GM20431 (cell line): ENCODE data around the gene LRRK1.

ENCODE experiments used
- in situ Hi-C: fragments of 300-500 bp; cut with MseI, MboI; formaldehyde crosslinking; loops from one replicate; pipeline ENCODE4 v1.15.0; 2020; ENCODE audit warnings: low sequenced_read_pairs; ENCODE audit not compliant: unreplicated experiment

Gene LRRK1

DNA sequence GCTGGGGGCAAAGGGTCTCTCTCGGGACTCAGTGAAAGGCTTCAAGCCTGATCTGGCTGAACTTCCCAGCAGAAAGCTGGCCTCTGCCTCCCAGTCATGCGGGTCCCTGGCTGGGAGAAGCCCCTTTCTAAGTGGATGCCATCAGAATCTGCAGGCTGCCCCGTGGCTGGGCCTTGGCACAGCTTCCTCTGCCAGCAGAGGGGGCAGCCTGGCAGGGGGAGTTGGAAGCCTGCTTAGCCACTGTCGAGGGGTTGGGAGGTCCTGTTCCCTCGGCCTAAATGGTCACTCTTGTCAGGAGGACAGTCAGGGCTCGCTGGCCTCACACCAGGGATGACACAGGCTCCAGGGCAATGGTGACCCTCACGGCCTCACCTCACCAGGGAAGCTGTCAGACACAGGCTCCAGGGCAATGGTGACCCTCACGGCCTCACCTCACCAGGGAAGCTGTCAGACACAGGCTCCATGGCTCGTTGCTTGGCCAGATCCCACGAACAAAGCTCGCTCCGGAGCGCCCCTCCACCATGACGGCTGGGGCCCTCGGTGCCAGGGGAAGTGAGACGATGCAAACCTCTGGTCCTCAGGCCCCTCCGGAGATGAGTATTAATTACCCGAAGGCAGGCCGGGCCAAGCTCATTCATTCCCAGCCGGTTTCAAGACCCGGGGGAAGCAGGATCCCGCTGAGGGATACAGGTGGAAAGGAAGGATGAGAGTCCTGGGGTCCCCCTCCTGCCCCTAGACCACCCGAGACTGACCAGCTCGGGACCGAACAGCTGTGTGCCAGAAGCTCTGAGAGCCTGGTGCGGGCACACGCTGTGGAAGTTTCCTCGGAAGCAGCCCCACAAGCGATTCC lies 181.7 kb downstream of the LRRK1 start:
- in situ Hi-C loops: no loop called here

DNA sequence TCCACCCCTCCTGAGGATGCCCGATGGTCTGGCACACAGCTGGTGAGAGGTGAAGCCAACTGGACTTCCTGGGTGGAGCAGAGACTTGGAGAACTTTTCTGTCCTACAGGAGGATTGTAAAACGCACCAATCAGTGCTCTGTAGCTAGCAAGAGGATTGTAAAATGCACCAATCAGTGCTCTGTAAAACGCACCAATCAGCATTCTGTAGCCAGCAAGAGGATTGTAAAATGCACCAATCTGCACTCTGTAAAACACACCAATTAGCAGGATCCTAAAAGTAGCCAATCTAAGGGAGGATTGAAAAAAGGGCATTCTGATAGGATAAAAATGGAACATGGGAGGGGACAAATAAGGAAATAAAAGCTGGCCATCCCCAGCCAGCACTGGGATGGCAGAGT lies 182.5 kb downstream of the LRRK1 start:
- in situ Hi-C loops: no loop called here

DNA sequence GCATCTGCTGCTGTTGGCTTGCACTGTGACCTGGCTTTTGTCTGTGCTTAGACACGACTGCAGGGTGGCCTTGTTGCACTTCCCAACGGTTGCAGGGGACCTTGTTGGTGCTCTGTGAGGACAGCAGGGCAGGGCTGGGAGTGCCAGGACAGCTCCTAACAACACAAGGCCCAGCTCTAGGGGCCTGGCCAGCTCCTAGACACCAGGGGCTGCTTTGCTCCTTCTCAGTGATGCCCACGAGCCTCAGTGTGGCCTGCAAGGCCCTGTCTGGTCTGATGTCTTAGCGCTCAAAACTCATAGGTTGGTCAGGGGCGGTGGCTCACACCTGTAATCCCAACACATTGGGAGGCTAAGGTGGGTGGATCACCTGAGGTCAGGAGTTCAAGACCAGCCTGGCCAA lies 183.6 kb downstream of the LRRK1 start:
- in situ Hi-C loops: no loop called here

DNA sequence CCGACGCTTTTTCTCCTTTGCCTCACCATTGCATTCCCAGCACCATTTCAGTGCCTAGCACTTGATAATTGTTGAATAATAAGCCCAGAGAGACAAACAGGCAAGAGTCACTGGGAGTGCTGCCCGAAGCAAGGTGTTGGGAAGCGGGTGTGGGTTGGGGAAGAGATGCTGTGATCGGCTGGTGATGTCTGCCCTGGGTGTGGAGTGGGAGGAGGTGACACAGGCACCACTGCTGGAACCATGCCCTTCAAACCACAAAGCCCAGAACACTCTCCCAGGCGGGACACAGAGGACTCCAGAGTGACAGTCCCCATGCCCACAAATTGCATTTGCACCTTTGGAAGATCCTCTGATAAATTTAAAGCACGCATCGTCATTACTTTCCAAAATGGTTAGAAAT lies 184.4 kb downstream of the LRRK1 start:
- in situ Hi-C loops: no loop called here

DNA sequence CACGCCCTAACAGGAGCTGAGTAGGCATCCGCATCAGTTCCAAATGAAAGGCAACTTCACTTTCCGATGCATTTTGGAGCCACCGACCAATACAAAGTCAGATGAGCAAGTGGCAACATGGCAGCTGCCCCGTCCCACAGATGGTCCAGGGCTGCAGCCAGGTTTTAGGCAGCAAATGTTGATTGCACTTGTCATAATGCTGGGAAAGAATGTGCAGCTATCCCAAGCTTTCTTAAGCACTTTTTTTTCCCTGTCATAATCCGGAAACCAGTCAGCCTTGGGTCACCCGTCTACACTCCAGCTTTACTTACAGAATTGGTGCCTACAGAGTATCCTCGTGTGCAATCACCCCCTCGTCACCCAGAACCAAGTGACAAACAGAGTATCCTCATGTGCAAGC lies 185.0 kb downstream of the LRRK1 start:
- in situ Hi-C loops: no loop called here

DNA sequence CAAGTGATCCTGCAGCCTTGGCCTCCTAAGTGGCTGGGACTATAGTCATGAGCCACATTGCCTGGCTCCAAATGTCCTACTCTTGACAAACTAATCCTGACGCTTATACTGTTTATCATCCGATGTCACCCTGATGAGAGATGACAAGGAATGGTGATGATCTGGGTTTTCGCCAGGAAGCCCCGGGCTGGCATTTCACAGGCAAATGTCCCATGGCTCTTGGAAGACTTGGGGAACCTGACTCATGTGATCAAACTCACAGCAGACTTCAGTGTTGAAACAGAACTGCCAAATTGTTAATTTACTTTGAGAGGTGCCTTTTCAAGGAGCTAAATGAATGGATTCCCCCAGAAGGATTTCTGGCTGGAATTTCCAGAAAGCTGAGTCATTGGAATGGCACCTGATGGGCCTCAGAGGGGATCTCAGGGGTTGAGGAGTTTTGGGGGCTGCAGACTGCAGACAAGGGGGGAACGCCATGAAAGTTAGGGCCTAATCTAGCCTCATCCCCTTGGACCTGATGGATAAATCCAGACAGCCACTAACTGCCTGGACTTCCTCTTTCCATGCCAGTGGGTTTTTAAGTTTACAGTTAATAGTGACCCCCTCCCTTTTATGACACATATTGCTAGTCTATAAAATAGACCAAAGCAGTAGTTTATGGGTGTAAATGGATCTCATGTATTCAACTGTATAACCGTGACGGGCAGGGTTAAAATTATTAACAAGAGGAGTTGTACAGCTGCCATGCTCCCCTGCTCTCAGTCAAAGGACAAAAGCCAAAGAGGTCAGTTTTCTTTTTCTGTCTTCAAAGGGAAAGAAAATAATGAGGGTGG lies 186.1 kb downstream of the LRRK1 start:
- in situ Hi-C loops: no loop called here

DNA sequence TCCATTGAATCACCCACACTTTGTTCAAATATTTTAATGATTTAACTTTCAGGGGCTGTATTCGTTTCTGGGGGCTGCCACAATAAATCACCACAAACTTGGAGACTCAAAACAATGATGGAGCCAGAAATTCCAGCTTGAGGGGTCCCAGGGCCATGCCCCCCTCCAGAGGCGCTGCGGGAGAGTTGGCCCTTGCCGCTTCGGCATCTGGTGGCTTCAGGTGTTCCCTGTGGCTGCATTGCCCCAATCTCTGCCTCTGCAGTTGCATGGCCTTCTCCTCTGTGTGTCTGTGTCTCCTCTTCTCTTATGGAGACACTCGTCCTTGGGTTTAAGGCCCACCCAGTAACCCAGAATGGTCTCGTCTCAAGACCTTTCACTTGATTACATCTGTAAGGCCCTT lies 187.9 kb downstream of the LRRK1 start:
- in situ Hi-C loops: no loop called here

DNA sequence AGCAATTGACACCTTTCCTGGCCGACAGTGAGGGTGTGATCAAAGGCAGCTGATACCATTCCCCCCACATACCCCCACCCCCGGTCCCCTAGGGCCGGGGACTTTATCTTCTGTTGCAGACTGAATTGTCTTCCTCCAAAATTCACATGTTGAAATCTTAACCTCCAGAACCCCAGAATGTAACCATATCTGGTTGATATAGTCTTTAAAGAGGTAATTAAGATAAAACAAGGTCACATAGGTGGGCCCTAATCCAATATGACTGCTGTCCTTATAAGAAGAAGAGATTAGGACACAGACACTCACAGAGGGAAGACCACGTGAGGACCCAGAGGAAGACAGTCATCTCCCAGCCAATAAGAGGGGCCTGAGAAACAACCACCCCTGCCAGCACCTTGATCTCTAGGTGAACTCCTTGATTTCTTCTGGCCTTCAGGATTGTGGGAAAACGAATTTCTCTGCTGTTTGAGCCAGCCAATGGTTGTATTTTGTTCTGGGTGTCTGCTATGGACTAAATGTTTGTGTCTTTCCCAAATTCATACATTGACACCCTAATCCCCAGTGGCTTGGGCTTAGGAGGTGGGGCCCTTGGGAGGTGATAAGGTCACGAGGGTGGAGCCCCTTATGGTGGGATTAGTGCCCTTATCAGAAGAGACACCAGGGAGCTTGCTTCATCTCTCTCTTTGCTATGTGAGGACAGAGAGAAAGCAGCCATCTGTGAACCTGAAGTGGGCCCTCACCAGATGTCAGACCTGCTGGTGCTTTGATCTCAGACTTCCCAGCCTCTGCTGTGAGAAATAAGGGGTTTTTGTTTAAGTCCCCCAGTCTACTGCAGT lies 188.7 kb downstream of the LRRK1 start:
- in situ Hi-C loops: no loop called here

DNA sequence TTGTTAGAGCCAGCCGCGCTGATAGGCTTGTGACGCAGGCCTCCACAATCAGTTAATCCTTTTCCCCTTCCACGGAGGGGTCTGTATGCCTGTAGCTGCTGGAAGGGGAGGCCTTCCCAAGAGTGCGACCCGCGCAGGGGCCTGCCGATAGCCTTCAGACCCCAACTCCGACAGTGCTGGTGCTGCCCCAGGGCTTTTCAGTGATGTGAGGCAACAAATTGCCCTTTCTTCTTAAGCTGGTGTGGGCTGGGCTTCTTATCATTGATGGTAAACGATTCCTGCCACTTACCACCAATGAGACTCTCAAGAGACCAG lies 189.3 kb downstream of the LRRK1 start:
- in situ Hi-C loops: no loop called here

DNA sequence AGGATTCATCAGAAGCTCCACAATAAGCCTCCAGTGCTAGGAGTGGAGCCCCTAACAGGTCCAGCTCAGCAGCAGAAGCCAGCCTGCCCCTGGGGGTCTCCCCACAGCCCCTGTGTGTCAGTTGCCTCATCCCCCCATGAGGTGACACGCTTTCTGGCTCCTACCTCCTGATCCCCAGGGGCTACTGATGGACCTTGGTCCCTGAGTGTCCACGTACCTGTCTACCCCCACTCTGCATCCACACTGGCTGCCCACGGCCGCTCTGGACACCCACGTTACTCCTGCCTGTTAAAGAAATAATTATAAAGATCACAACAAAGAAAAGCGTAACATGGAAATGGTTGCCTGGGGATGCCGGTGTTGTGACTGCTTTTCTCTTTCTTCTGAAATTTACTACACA lies 189.6 kb downstream of the LRRK1 start:
- in situ Hi-C loops: no loop called here

DNA sequence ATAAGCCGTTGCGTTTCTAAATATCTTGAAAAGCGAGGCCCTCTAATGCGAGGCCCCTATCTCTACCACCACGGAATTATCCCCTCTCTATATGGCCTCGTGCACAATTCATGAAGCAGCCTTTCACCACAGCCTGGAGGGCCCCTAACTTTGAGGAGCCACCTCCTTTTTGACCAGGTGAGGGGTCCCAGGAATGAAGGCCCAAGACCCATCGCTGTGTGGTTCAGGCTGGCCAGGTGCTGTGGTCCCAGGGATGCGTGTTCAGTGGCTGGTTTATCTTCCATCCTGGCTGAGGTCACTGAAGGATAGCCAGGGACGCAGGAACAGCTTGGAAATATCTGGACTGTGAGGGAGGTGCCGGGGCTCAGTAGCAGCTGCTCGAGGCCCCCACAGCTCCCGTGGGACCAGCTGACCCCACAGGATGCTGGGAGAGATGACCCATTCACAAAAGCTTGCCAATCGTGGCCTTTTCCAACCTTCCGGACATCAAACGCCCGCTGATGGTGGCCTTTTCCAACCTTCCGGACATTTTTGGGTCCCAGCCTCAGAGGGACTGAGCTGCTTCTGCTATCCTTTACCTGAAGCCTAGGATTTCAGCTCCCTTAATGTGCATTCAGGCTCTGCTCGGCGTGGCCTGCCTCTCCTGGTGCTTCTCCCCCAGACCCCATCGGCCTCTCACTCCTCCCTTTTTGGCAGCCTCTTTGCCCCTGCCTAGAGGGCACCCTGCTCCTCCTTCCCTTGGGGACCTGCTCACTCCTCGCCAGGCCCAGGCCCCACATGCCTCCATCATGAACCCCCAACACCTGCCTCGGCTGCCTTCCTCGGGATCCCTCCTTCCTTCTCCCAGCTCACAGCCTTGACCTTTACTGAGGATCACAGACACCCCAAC lies 191.8 kb downstream of the LRRK1 start:
- in situ Hi-C loops: no loop called here

DNA sequence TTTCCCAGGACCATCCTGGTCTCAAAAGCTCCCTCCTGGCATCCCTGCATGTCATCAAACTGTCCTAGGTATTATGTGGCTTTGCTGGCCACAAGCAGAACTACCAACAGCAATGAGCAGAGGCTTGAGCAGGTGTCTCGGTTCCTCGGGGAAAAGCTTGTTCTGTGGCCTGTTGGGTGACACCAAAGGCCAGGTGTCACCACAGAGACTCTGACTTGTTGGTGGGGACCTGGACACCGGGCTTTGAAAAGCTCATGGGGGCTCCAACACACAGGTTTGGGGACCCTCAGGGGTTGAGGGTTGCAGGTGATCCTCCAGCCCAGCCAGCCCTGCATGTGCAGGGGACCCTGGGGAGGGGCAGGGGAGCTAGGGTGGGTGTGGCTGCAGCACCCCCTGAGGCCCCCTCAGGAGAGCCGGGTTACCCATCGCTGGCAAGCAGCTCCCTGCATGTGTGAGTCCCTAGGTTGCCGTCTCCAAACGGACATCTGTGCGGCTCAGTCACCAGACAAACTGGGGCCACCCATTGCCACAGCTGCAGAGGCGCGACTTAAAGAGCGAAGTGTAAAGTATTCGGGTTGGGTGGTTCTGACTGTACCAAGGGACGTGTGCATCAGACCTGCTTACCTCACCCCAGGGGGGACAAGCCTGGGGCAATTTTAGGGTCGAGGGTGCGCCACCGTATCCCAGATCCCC lies 192.6 kb downstream of the LRRK1 start:
- in situ Hi-C loops: no loop called here

DNA sequence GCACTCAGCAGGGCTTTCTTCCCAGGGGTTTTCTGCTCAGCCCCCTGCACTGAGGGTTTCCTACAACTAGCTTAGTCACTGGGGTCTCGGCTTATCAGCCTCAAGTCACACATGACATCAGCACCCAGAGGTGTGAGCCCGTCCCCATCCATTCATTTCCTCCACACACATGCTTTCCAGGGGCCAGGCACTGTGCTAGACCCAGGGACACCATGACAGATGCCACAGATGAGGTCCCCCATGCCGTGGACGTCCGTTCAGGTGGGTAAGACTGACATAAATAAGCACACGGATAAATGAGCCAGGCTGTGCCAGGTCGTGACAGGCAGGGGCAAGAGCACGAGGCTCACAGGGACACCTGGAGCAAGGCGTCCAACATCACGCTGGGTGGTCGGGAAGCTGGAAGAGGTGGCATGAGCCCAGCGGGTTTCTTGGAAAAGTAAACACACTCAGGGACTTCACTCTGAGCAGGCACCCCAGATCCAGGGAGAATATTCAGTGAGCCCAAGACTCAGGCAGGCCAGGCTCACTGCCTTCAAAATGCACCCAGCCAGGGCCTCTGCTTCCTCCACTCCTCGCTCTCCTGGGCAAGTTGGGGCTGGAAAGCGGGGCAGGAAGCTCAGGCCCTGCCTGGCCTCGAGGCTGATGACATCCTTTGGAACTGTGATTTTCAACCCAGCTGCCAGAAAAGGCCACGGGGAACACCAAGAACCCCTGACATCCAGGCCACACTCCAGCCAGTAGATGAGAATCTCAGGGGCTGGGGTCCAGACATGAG lies 193.4 kb downstream of the LRRK1 start:
- in situ Hi-C loops: no loop called here

DNA sequence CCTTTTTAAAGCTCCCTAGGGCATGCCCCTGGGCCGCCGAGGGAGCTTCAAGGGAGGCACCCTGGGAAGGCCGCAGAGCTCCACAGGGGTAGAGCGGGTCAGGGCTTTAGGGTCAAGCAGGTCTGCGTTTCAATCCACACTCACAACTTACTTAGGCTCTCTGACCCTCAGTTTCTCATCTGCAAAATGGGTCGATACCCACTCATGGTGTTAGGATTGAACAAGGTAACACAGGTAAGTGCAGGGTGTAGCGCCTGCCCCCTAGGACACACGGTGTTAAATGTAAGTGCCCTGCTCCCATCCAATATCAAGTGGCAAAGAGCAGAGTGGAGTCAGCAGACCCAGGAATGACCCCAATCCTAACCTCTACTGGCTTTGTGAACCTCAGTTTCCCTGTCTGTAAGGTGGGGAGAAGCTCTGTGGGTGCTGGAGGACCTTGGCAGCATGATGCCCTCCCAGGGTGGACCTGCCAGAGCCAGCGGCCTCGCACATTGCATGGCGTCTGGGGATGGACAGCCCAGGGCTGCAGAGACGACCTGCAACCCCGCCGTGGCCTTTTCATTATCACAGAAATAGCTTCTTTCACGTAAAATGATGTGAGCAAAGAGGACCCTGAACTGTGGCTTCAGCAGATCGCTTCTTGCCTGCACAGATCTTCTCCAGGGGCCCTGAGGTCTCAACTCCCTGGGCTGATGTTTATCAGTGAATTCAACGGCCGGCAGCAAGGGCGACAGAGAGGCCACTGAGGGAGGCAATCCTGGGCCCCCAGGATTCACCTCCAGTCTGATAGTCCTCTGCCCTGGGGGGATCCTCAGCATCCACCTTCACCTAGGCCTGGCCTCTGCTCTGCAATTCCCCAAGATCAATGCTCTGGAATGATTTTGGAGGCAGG lies 194.2 kb downstream of the LRRK1 start:
- in situ Hi-C loops: no loop called here

DNA sequence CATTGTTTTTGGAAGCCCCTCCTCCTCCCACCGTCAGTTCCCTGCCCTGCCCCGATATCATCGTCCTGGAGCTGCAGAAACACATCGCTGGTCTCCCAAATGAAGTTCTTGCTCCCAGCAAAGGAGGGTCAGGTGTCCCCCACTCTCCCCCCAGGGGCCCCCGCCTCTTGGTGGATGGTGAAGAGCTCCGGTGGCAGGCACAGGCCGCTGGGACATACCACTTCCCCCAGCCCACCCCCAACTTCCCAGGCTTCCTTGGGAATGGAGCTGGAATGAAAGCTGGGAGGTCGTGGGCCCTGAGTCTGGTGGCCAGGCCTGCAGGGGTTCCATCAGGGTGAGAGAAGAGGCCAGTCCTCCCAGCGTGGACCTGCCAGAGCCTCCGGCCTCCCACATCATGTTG lies 195.0 kb downstream of the LRRK1 start:
- in situ Hi-C loops: no loop called here

DNA sequence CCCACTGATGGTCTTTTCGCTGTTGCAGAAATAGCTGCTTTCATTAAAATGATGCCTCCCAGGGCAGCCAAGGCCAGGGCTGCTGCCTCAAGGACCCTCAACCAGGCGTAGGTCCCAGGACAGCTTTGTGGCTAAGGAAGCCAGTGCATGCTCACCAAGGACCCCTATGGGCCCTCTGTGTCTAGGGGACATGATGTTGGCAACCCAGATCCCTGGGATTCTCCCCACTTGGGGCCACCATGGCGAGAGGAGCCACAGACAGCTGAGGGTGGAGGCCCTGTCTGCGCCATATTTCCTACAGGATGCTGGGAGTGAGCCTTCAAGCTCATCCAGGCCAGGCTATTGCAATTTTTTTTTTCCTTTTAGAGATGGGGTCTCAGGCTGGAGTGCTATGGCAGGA lies 195.5 kb downstream of the LRRK1 start:
- in situ Hi-C loops: no loop called here

DNA sequence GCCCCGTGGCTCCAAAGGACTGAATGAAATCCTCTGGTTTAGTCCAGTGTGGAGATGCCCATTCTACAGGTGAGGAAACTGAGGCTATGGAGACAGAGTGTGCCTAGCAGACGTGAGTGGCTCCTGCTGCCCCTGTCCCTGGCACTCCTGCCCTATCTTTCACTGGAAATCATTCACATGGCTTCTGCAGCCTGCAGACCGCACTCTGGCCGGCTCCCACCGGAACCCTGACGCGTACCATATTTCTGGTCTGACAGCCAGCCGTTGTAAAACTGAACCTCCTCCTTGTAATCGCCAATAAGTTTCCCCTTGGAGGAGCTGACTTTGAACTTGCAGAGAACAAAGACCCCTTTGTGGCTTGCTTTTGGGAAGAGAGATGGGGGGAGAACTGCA lies 196.2 kb downstream of the LRRK1 start:
- in situ Hi-C loops: no loop called here
